Spleen (tissue), 11 donors: Measurements from ENCODE around the gene DICER1. TPM values are rescaled to one million over a fixed set of nuclear protein-coding genes. Genes with fewer than 3 reads are reported as not detected.

Source experiments
- DNase-seq: peaks from one replicate; pipeline ENCODE4 v3.0.0-alpha.2; 2020
- H3K27ac ChIP-seq, 8 donors: fragments of 200-600 bp; sonication (generic) in 7 of 8; 1 replicate in 4 of 8; 2 replicates in 4 of 8; pipeline versions ENCODE4 v1.5.0 to v1.8.0; 2016 to 2021; ENCODE audit warnings: inconsistent platforms in 4 of 8, mild to moderate bottlenecking in 4 of 8, moderate library complexity in 1 of 8
- H3K27me3 ChIP-seq, 7 donors: fragments of 200-600 bp; sonication (generic) in 6 of 7; replicated peaks in 1 of 7; 1 replicate in 4 of 7; 2 replicates in 3 of 7; pipeline versions ENCODE4 v1.5.0 to v1.8.0; 2016 to 2021; ENCODE audit warnings: inconsistent platforms in 3 of 7, mild to moderate bottlenecking in 1 of 7
- H3K36me3 ChIP-seq, 6 donors: fragments of 200-600 bp; sonication (generic) in 5 of 6; 1 replicate in 4 of 6; 2 replicates in 2 of 6; pipeline versions ENCODE4 v1.5.0 to v1.8.0; 2016 to 2021; ENCODE audit warnings: inconsistent platforms in 2 of 6
- H3K4me1 ChIP-seq, 6 donors: fragments of 200-600 bp; sonication (generic) in 5 of 6; 1 replicate in 3 of 6; 2 replicates in 3 of 6; pipeline versions ENCODE4 v1.5.0 to v1.8.0; 2016 to 2021; ENCODE audit warnings: inconsistent platforms in 3 of 6
- H3K4me3 ChIP-seq, 8 donors: fragments of 200-600 bp; sonication (generic) in 7 of 8; 1 replicate in 4 of 8; 2 replicates in 4 of 8; pipeline versions ENCODE4 v1.5.0 to v1.8.0; 2016 to 2021; ENCODE audit warnings: inconsistent platforms in 4 of 8, mild to moderate bottlenecking in 4 of 8, moderate library complexity in 2 of 8
- H3K9me3 ChIP-seq, 8 donors: fragments of 200-600 bp; sonication (generic) in 7 of 8; 1 replicate in 4 of 8; 2 replicates in 4 of 8; pipeline versions ENCODE4 v1.5.0 to v1.8.0; 2016 to 2021; ENCODE audit warnings: inconsistent platforms in 4 of 8
- CTCF ChIP-seq, 11 experiments: fragments of 200-600 bp in 7 of 11; fragments of 450-650 bp in 4 of 11; sonication (generic) in 4 of 11; IDR thresholded peaks in 8 of 11; conservative IDR thresholded peaks in 3 of 11; 1 replicate in 7 of 11; 2 replicates in 4 of 11; pipeline versions ENCODE4 v1.4.0 to v1.8.0; 2016 to 2021; ENCODE audit warnings: antibody characterized with exemption in 11 of 11, inconsistent platforms in 4 of 11, mild to moderate bottlenecking in 1 of 11
- POLR2A ChIP-seq, 3 donors: fragments of 450-650 bp; IDR thresholded peaks; one replicate each; pipeline ENCODE4 v1.5.1; 2017; ENCODE audit warnings: antibody characterized with exemption in 3 of 3, mild to moderate bottlenecking in 1 of 3
- POLR2AphosphoS5 ChIP-seq, 3 donors: sonication (generic); formaldehyde crosslinking; IDR thresholded peaks; one replicate each; pipeline ENCODE4 v1.5.1; 2017; ENCODE audit warnings: antibody characterized with exemption in 3 of 3
- WGBS, 5 donors: extraction: QIAGEN DNeasy Blood & Tissue Kit in 3 of 5; methylation state at CpG; one replicate each; pipeline versions ENCODE4 v1.1.5 to v1.1.7; 2013 to 2018; 5-methylcytosine and 5-hydroxymethylcytosine counted together
- intact Hi-C: fragments of 100-400 bp; cut with DNase I; formaldehyde crosslinking; loops from one replicate; pipeline ENCODE4 v1.15.0; 2023; ENCODE audit warnings: low total_unique reads
- polyA plus RNA-seq, 3 donors: library from polyadenylated mRNA; stranded (reverse); fragments of 200-250 nt; gene quantifications; one replicate each; pipeline ENCODE4 v1.2.1, GENCODE V29; 2013
- total RNA-seq, 7 donors: library from RNA; depleted of rRNA in 3 of 7; stranded (reverse); fragments of >200 nt in 3 of 7; fragmentation: NEBNext Ultra II Directional in 4 of 7; extraction: Animal tissue kit (Norgen Biotek cat#: 25700) in 4 of 7; gene quantifications; one replicate each; pipeline versions ENCODE4 v1.1.0 to v1.2.1, GENCODE V29; 2016 to 2021
- donor health status: healthy with polysubstance abuse.
- donor health status: DM: no; HTN: no; CAD: no; lungs with moderate emphysema.
- donor health status: DM: no; HTN: no; CAD: no.
- donor health status: Bipolar disorder and iron deficiency.
- donor health status: healthy.
- donor health status: DM: no; HTN: no; CAD: no.
- donor health status: DM: yes; HTN: yes; CAD: no.

The DICER1 gene
- total and polyA plus RNA-seq, 10 donors = 7.1 to 124 (median 73.5) TPM

- no peak for DNase-seq
- intact Hi-C loops = no loop called here
- Histone ChIP-seq H3K36me3 (peaks cover 0 to 35% (median 0%) of the 10 kb centered on the region in 6 donors), H3K4me3 (no peak overlapping the region), H3K9me3 (peaks cover 0 to 13% (median 0%) of the 10 kb centered on the region in 8 donors), H3K27ac (peak overlapping the region in 1 of 8 donors; percentile 4), H3K4me1 (peaks cover 0 to 53% (median 7%) of the 10 kb centered on the region in 6 donors), H3K27me3 (no peaks in the 10 kb centered on the region)
- TF ChIP-seq POLR2A (IDR thresholded peaks at IDR 0.05) = no peak
- no peak for TF ChIP-seq POLR2AphosphoS5 (IDR thresholded peaks at IDR 0.05)
- TF ChIP-seq CTCF (IDR thresholded peaks at IDR 0.05 in 8 of 11, conservative IDR thresholded peaks at IDR 0.05 in 3 of 11) = no peak
- WGBS, 5 donors = 87 to 94% (median 89%) methylated on average over 6 of the region's 6 CpGs
Observed at GRCh38 chr14:95192311-95192710, 35.0 kb upstream of the DICER1 start.

GRCh38 chr14:95191445-95192199, 34.3 kb upstream of the DICER1 start:
- H3K4me1 ChIP-seq = peaks cover 0 to 56% (median 7%) of the 10 kb centered on the region in 6 donors
- intact Hi-C loops = no loop called here
- 69 to 83% (median 79%) methylated on average over 16 to 21 of the region's 21 CpGs for WGBS, 5 donors
- peaks cover 0 to 35% (median 0%) of the 10 kb centered on the region in 6 donors for H3K36me3 ChIP-seq
- TF ChIP-seq CTCF (IDR thresholded peaks at IDR 0.05 in 8 of 11, conservative IDR thresholded peaks at IDR 0.05 in 3 of 11) (no peak), POLR2AphosphoS5 (IDR thresholded peaks at IDR 0.05) (no peak), POLR2A (IDR thresholded peaks at IDR 0.05) (no peak)
- H3K4me3 ChIP-seq = no peak overlapping the region
- no peak for DNase-seq
- peaks cover 0 to 13% (median 0%) of the 10 kb centered on the region in 8 donors for H3K9me3 ChIP-seq
- H3K27ac ChIP-seq = peak overlapping the region in 4 of 8 donors; percentile 47 to 70 (median 52)
- H3K27me3 ChIP-seq = no peaks in the 10 kb centered on the region

DNA sequence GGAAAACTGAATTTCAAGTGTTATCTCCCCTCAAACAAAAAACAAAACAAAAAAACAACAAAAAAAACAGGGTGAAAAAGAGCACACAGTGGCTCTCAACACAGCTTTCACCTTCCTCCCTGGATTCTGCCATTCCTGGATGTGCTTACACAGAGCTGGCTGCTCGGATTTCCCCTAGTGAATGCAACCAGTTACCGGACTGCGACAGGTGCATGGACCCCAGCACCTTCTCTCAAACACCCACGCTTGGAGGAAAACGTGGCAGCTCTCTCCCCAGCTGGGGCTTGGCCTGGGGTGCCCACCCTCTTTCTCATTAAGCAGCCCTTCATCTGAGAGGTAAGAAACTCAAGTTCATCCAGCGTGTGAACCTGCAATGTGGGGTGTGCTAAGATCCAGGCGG, 33.5 kb upstream of the DICER1 start:
- H3K9me3 ChIP-seq = peaks cover 0 to 13% (median 0%) of the 10 kb centered on the region in 8 donors
- 85 to 94% (median 89%) methylated on average over 7 of the region's 7 CpGs for WGBS, 5 donors
- no peak for DNase-seq
- H3K4me3 ChIP-seq = no peak overlapping the region
- H3K27me3 ChIP-seq = peaks cover 0 to 6% (median 0%) of the 10 kb centered on the region in 7 donors
- no peak for TF ChIP-seq POLR2AphosphoS5 (IDR thresholded peaks at IDR 0.05)
- no peak for TF ChIP-seq POLR2A (IDR thresholded peaks at IDR 0.05)
- no peak for TF ChIP-seq CTCF (IDR thresholded peaks at IDR 0.05 in 8 of 11, conservative IDR thresholded peaks at IDR 0.05 in 3 of 11)
- H3K27ac ChIP-seq = peak overlapping the region in 1 of 8 donors; percentile 70
- peaks cover 0 to 35% (median 0%) of the 10 kb centered on the region in 6 donors for H3K36me3 ChIP-seq
- intact Hi-C loops = no loop called here
- H3K4me1 ChIP-seq = peaks cover 0 to 56% (median 5%) of the 10 kb centered on the region in 6 donors

GRCh38 chr14:95190346-95190840, 33.1 kb upstream of the DICER1 start:
- Histone ChIP-seq H3K27ac (peak overlapping the region in 1 of 8 donors; percentile 93), H3K9me3 (peaks cover 0 to 13% (median 0%) of the 10 kb centered on the region in 8 donors), H3K4me1 (peaks cover 0 to 59% (median 7%) of the 10 kb centered on the region in 6 donors), H3K4me3 (no peak overlapping the region), H3K27me3 (peaks cover 0 to 10% (median 0%) of the 10 kb centered on the region in 7 donors), H3K36me3 (peaks cover 0 to 35% (median 0%) of the 10 kb centered on the region in 6 donors)
- no peak for DNase-seq
- 65 to 84% (median 71%) methylated on average over 4 of the region's 4 CpGs for WGBS, 5 donors
- intact Hi-C loops = no loop called here
- TF ChIP-seq POLR2A (IDR thresholded peaks at IDR 0.05) = no peak
- no peak for TF ChIP-seq POLR2AphosphoS5 (IDR thresholded peaks at IDR 0.05)
